ENCODE results near the gene GPER1.

The GPER1 gene

DNA sequence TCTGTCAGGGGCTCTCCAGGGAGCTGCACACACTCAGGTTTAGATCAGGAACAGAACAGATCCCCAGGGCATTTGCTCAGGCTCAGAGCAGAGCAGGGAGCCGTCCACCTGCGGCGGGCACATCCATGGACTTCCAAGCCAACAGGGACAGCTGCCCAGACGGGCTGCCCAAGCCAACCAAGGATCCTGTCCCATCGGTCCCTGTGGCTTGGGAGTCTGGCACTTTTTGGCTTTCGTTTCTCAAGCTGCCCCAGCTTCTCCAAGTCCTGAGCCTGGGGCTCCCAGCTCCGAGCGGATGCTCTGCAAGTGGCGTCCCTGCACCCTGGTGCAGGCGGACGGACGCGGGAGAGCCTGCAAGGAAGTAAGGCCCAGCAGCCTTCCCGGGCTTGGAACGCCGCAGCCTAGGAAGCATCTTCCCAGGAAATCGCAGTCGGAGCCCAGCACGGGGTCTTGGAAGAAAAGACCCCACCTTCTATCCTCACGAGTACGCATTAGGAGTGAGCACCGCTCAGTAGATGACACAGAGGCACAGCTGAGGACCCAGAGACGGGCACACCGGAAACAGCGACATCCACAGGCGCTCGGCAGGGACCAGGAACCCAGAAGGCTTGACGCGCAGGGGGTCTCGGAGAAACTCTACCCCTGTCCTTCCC lies 37.5 kb upstream of the GPER1 start:
- TF ChIP-seq, protein P1, sequence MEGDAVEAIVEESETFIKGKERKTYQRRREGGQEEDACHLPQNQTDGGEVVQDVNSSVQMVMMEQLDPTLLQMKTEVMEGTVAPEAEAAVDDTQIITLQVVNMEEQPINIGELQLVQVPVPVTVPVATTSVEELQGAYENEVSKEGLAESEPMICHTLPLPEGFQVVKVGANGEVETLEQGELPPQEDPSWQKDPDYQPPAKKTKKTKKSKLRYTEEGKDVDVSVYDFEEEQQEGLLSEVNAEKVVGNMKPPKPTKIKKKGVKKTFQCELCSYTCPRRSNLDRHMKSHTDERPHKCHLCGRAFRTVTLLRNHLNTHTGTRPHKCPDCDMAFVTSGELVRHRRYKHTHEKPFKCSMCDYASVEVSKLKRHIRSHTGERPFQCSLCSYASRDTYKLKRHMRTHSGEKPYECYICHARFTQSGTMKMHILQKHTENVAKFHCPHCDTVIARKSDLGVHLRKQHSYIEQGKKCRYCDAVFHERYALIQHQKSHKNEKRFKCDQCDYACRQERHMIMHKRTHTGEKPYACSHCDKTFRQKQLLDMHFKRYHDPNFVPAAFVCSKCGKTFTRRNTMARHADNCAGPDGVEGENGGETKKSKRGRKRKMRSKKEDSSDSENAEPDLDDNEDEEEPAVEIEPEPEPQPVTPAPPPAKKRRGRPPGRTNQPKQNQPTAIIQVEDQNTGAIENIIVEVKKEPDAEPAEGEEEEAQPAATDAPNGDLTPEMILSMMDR (IDR thresholded peaks at IDR 0.05): no peak
- no peak for DNase-seq (ENCODE audit: low spot score)
- no peak overlapping the region for H3K4me3 ChIP-seq
- H3K27ac ChIP-seq: peak overlapping the region in 1 of 2 donors; percentile 79

DNA sequence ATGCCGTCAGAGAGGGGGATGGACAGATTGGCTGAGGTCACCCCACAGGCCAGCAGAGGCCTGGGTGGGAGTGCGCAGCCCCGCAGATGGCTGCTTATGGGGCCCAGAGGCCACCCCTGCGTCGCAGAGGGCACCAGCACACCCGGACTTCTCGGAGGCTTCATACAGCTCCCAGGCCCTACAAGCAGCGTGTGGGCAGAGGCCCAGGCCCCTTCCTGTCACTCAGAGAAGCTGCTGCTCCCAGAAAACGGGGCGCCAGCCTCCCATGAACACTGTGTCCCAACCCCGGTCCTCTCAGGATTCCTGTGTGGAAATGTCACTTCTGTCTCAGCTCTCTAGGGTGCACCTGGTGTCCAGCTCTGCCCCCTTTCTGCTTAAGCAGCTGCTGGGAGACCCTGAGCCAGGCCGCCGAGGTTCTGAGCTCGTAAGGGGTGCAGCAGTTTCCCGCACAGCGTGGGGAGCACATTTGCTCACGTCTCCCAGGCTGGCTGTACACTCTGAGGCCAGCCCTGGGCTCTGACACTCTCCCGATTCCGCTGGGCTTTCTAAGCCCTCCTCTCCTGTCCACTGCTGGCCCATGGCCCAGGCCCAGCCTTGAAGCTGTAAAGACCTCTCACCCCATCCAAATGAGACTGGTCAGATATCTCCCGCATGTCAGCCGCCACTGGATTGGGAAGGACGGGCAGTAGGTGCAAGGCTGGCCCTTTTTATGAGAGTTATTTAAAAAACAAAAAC lies 36.8 kb upstream of the GPER1 start:
- DNase-seq (ENCODE audit: low spot score): no peak
- TF ChIP-seq, protein P1 (IDR thresholded peaks at IDR 0.05): no peak

DNA sequence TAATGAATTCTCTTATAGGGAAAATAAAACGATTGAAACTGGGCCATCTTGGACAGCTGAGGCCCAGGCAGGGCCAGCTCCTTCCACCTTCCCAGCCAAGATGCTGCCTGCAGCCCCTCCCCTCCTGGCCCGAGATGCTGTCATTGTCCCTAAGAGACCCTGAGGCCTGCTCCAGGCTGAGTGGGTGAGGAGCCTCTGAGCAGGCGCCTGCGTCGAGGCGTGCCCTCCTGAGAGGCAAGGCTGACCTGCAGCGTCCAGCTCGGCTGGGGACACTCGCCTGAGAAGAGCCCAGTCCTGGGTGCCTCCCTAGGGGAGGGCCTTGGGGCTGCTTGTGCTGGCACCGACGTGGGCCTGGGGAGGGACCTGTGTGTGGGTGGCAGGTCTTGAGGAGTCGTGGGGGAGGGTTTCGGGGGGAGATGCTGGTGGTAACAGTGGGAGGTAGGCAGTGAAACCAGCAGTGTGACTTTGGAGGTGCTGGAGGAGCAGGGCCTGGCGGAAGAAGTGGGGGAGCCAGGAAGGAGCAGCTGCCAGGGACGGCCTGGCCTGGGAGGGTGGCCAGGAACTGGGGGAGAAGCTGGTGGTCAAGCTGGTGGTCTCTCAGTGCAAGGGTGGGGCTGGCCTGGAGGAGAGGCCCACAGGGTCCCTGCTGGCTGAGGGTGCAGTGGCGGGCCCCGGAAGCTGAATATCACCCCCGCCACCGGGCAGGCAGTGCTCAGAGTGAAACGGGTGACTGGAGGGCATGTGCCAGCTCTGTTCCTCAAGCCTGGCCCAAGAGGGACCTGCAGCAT lies 35.7 kb upstream of the GPER1 start:
- DNase-seq (ENCODE audit: low spot score): no peak
- TF ChIP-seq, protein P1 (IDR thresholded peaks at IDR 0.05): no peak
- peak overlapping the region; percentile 13 to 79 for H3K27ac ChIP-seq

More for the DNA sequence above, 36.8 kb upstream of the GPER1 start:
- no peak overlapping the region for H3K4me3 ChIP-seq
- H3K27ac ChIP-seq: peak overlapping the region in 1 of 2 donors; percentile 79

DNA sequence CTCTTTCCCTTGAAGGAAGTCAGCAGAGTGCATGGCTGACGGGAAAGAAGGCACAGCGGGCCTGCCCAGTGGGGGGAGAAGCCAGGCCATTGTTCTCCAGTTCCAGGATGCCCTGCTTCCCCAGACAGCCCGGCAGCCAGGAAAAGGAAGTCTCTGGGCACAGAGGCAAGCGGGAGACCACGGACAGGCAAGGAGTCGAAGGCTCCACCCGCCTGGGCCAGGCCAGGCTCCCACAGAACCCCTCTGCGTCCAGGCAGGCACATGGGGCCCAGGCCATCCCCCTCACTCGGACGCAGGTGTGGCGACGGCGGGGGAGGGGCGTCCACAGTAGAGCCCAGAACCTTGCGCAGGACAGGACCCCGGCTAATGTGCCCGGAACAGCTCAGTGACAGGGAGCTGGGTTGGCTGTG lies 34.9 kb upstream of the GPER1 start:
- DNase-seq (ENCODE audit: low spot score): no peak
- Histone ChIP-seq H3K4me3 (no peak overlapping the region), H3K27ac (peak overlapping the region; percentile 13 to 79)
- TF ChIP-seq, protein P1 (IDR thresholded peaks at IDR 0.05): no peak

More for the DNA sequence above, 35.7 kb upstream of the GPER1 start:
- no peak overlapping the region for H3K4me3 ChIP-seq

DNA sequence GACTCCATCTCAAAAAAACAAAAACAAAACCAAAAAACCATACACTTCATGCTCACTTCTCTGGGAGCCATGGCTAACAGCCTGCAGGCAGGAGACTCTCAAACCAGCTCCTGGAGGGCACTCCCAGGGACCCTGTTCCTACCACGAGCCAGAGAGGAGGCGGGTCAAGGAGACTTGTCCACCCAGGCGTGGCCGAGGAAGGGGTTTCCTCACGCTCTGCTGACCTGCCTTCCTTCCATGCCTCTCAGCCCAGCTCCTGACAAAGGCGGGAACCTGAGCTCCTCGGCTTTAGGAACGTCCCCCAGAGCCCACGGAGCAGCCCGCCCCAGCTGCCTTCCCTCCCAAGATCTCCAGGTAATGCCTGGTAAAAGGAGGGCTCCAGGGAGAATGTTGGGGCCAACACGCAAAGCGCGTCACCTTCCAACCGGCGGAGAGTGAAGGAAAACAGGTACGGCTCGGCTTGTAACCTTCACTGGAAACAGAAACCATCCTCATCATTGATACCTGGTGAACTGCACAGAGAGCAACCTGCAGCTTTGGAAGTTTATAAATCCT lies 34.0 kb upstream of the GPER1 start:
- no peak for DNase-seq (ENCODE audit: low spot score)
- Histone ChIP-seq H3K27ac (peak overlapping the region in 1 of 2 donors; percentile 79), H3K4me3 (no peak overlapping the region)

DNA sequence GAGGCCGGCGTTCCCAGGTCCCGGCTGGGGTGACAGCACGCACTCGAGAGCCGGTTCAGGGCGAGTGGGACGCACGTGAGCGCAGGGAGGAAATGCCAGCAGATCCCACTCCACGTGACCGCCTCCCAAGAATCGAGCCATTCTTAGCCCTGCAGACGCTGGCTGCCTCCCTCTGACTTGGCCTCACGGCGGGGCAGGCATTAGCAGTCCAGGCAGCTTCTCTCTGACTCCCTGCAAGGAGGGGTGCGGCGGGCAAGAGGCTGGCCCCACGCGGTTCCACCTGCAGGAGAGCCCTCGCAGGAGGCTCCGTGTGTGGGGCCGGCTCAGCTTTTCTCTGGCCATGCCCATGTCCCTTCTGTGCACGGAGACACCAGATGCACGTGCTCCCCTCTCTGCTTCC lies 33.5 kb upstream of the GPER1 start:
- H3K27ac ChIP-seq: peak overlapping the region in 1 of 2 donors; percentile 79
- peak overlapping the region; percentile 61 for H3K4me3 ChIP-seq
- DNase-seq (ENCODE audit: low spot score): no peak
- TF ChIP-seq, protein P1 (IDR thresholded peaks at IDR 0.05): no peak

More for the DNA sequence above, 34.0 kb upstream of the GPER1 start:
- TF ChIP-seq, protein P1 (IDR thresholded peaks at IDR 0.05): no peak
